Cerebellar nuclear complex (tissue), 1 donor: Measurements from ENCODE around the gene ECD.

ENCODE experiments used
- DNase-seq, 2 experiments: peaks; one replicate each; lab custom pipeline; 2025; lab: John Stamatoyannopoulos, UW

ECD gene

DNA sequence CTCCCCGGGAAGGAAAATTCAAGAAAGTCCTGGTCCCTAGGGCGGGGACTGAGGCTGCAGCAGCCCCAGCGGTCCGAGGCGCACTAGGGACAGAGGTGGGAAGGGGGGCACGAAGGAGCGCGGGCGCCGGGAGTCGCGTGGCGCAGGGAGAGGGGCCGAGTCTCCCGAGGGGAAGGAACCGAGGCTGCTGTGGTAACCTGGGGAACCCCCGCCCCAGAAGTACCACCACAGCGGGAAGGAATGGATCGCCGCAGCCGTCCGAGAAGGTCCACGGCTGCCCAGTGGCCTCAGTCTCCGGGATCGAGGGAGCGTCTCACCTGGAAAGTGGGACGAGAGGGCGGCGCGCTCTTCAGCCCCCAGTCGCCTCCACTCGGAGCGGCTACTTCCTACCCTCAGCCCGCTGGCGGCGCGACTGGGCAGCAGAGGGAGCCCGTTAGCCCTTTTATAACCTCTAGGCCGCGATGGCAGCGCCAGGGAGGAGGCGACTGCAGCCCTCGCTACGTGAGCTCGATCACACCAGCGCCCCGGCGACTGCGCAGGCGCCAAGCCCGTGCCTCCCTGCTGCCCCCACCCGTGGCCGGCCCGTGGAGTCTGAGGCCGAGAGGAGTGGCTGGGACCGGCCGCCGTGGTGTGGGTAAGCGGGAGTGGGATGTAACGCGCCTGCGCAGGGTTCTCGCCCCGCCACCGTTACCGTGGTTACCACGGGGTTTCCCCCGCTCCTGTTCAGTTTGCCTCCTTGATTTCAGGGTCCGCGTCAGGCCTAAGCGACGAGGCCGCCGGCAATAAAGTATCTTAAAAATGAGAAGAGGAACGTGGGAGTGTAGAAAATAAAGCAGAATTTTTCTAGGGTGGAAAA is 71.1 kb downstream of the ECD start, which contains the start of gene P4HA1:
TSS of gene P4HA1 (minus strand) at position 418 of the 856 bp plus-strand sequence. CDS start 21,983 bp downstream, outside the sequence.
- peak; percentile 78 to 93 for DNase-seq

DNA sequence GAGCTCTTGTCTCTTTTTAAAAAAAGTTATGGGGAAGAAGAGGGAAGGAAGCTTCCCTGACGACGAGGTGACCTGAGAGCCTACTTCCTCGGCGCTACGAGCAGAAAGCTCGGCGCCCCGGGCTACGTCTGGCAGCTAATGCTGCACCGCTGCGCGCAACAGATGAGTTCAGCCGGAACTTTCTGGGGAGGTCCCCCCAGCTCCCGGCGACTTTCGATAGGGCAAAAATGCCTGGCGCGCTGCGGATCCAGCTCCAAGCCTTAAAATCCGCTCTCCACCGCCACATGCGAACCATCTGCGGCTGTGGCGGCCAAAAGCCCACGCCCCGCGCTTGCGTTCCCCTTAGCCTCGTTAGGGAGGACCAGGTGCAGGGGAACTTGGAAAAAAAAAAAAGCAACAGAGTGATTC is 71.8 kb downstream of the ECD start:
- DNase-seq, result no peak

- DNase-seq, result peak in 1 of 2 experiments; percentile 27
Observed at GRCh38 chr10:73095481-73096021, 72.3 kb downstream of the ECD start.

GRCh38 chr10:73094986-73095480 is 72.8 kb downstream of the ECD start:
- DNase-seq, result no peak

DNA sequence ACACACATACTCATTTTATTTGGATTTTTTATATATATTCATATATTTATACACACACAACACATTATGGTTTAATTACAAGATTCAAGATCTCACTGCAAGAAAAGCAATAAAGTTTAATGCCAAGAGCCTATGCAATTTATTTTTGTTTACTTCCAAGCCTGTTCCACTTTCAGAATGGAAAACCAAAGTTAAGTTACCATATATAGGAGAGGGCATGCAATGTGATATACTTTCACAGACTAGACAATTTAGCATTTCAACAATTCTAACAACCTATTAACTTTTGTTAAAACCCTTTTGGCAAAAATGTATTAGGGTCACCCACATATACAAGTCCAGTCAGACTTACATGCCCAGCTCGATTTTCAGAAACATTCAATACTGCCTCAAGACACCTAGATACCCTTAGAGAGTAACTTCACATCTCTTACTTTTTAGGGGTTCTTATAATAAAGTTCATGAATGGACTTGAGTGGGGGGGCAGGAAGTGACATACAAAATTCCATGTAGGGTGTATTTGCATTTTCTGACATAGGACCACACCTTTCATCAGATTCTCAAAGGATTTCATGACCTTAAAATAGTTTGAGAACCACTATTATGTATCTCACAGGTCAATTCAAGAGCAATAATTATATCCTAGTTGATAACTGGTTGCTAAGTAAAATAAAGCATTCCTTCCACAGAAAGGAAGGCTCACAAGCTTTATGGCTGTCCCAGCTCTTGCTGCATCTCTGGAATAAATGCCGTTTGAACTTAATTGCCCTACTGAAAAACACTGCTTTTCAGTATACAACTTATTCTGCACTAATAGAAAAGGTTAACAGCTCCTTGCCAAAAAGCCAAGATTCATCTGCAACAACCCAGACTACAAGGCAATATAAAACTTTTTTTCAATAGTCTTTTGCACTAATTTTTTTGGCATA is 73.6 kb downstream of the ECD start:
- DNase-seq, result no peak

DNA sequence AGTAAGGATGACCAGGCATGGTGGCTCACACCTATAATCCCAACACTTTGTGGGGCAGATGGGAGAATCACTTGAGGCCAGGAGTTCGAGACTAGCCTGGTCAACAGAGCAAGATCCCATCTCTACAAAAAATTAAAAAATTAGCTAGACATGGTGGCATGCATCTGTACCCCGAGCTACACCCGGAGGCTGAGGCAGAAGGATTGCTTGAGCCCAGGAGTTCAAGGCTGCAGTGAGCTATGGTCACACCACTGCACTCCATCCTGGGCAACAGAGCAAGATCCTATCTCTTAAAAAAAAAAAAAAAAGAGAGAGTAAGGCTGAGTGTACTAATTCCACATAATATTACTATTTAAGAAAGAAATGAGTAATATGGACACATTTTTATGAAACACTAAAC is 75.0 kb downstream of the ECD start:
- DNase-seq, result no peak

- DNase-seq, result no peak
Observed at GRCh38 chr10:73088304-73088703, 79.5 kb downstream of the ECD start.

- no peak for DNase-seq
Observed at GRCh38 chr10:73086816-73087215, 81.0 kb downstream of the ECD start.

- DNase-seq, result no peak
Observed at GRCh38 chr10:73084209-73084608, 83.6 kb downstream of the ECD start.
